ENCODE results near the gene MEOX1. TPM values are rescaled to one million over a fixed set of nuclear protein-coding genes. Genes with fewer than 3 reads are reported as not detected.

Gene MEOX1
- total and polyA plus RNA-seq, 2 donors (not counting 1 experiment from before 2014, with no cell fraction given) = not detected

- CTCF ChIA-PET = interaction anchor here (0.7 kb wide), 1 partner anchor 111 kb away, joined by 3 read pairs; no protein-coding TSS in a partner anchor
- POLR2A ChIA-PET = no interaction called here
- intact Hi-C loops (cut with micrococcal nuclease) = no loop called here
- no peak for DNase-seq
- H3K4me3 Mint-ChIP-seq = no peak overlapping the region
- H3K9ac ChIP-seq (ENCODE audit: low read length) = no peak overlapping the region
- no peak overlapping the region for H3K27ac ChIP-seq (ENCODE audit: low read length in 2 of 2)
- no peak overlapping the region for H3K4me2 ChIP-seq (replicated peaks; ENCODE audit: low read depth, low read length, poor library complexity, severe bottlenecking)
- peaks cover 31% of the 10 kb centered on the region for H3K27me3 Mint-ChIP-seq
- H3K9me3 Mint-ChIP-seq (ENCODE audit: insufficient read depth) = no peaks in the 10 kb centered on the region
- peaks cover 0 to 3% (median 0%) of the 10 kb centered on the region in 3 donors for H3K9me3 ChIP-seq (ENCODE audit: control extremely low read depth in 1 of 3, control insufficient read depth in 2 of 3, insufficient read depth in 1 of 3, low read length in 2 of 3)
- H3K36me3 ChIP-seq (replicated peaks in 1 of 2; ENCODE audit: control extremely low read depth in 1 of 2, control insufficient read depth in 1 of 2, extremely low read depth in 1 of 2, insufficient read depth in 2 of 2, low read length in 1 of 2) = no peaks in the 10 kb centered on the region
- peaks cover 0 to 20% (median 4%) of the 10 kb centered on the region in 4 experiments for H3K27me3 ChIP-seq (replicated peaks in 1 of 4; ENCODE audit: control extremely low read depth in 1 of 4, control insufficient read depth in 3 of 4, insufficient read depth in 4 of 4, low read length in 3 of 4)
- no peaks in the 10 kb centered on the region for H3K79me2 ChIP-seq (ENCODE audit: control insufficient read depth, insufficient read depth, low read length)
- no peak overlapping the region for H3K27ac Mint-ChIP-seq
- no peak for ATAC-seq (ENCODE audit: low read depth)
- no peak for TF ChIP-seq EZH2 (IDR thresholded peaks at IDR 0.05; ENCODE audit: borderline replicate concordance, insufficient read depth, low read depth, low read length, poor library complexity, severe bottlenecking)
- H3K4me3 ChIP-seq (ENCODE audit: control extremely low read depth in 1 of 5, extremely low read depth in 1 of 5, insufficient read depth in 1 of 5, low read depth in 2 of 5, low read length in 4 of 5) = no peak overlapping the region
- peaks cover 0 to 7% of the 10 kb centered on the region in 2 donors for H3K4me1 ChIP-seq (ENCODE audit: control insufficient read depth in 2 of 2, insufficient read depth in 2 of 2, low read length in 2 of 2)
- WGBS (ENCODE audit: insufficient coverage) = 100% methylated on average over 6 of the region's 7 CpGs
- H4K20me1 ChIP-seq (ENCODE audit: control insufficient read depth, insufficient read depth, low read length, poor library complexity, severe bottlenecking) = no peaks in the 10 kb centered on the region
- H2AFZ ChIP-seq (ENCODE audit: insufficient read depth, low read depth, low read length, poor library complexity, severe bottlenecking) = no peak overlapping the region
- peaks cover 2% of the 10 kb centered on the region for H3K4me1 Mint-ChIP-seq
Observed at GRCh38 chr17:43648916-43649315, 12.8 kb downstream of the MEOX1 start.

- H3K4me2 ChIP-seq (replicated peaks; ENCODE audit: low read depth, low read length, poor library complexity, severe bottlenecking) = peak overlapping the region; percentile 34
- peak overlapping the region; percentile 23 for H3K9ac ChIP-seq (ENCODE audit: low read length)
- POLR2A ChIA-PET = no interaction called here
- DNase-seq (peak; percentile 17), ATAC-seq (ENCODE audit: low read depth) (no peak)
- H3K27me3 ChIP-seq (replicated peaks in 1 of 4; ENCODE audit: control extremely low read depth in 1 of 4, control insufficient read depth in 3 of 4, insufficient read depth in 4 of 4, low read length in 3 of 4) = peaks cover 0 to 20% (median 4%) of the 10 kb centered on the region in 4 experiments
- H3K4me1 ChIP-seq (ENCODE audit: control insufficient read depth in 2 of 2, insufficient read depth in 2 of 2, low read length in 2 of 2) = peaks cover 0 to 7% of the 10 kb centered on the region in 2 donors
- Mint-ChIP-seq H3K4me1 (peaks cover 2% of the 10 kb centered on the region), H3K4me3 (no peak overlapping the region), H3K27ac (no peak overlapping the region), H3K27me3 (peaks cover 30% of the 10 kb centered on the region), H3K9me3 (ENCODE audit: insufficient read depth) (no peaks in the 10 kb centered on the region)
- no peaks in the 10 kb centered on the region for H3K36me3 ChIP-seq (replicated peaks in 1 of 2; ENCODE audit: control extremely low read depth in 1 of 2, control insufficient read depth in 1 of 2, extremely low read depth in 1 of 2, insufficient read depth in 2 of 2, low read length in 1 of 2)
- 11% methylated on average over 72 of the region's 72 CpGs for WGBS (ENCODE audit: insufficient coverage)
- H3K4me3 ChIP-seq (ENCODE audit: control extremely low read depth in 1 of 5, extremely low read depth in 1 of 5, insufficient read depth in 1 of 5, low read depth in 2 of 5, low read length in 4 of 5) = peak overlapping the region in 1 of 5 experiments; percentile 7
- intact Hi-C loops (cut with micrococcal nuclease) = no loop called here
- H3K79me2 ChIP-seq (ENCODE audit: control insufficient read depth, insufficient read depth, low read length) = no peaks in the 10 kb centered on the region
- H4K20me1 ChIP-seq (ENCODE audit: control insufficient read depth, insufficient read depth, low read length, poor library complexity, severe bottlenecking) = no peaks in the 10 kb centered on the region
- peak overlapping the region; percentile 33 for H2AFZ ChIP-seq (ENCODE audit: insufficient read depth, low read depth, low read length, poor library complexity, severe bottlenecking)
- TF ChIP-seq EZH2 (IDR thresholded peaks at IDR 0.05; ENCODE audit: borderline replicate concordance, insufficient read depth, low read depth, low read length, poor library complexity, severe bottlenecking) (no peak), CTCF (IDR thresholded peaks at IDR 0.05) (no peak)
- H3K9me3 ChIP-seq (ENCODE audit: control extremely low read depth in 1 of 3, control insufficient read depth in 2 of 3, insufficient read depth in 1 of 3, low read length in 2 of 3) = peaks cover 0 to 3% (median 0%) of the 10 kb centered on the region in 3 donors
- CTCF ChIA-PET = no interaction called here
- H3K27ac ChIP-seq (ENCODE audit: low read length in 2 of 2) = no peak overlapping the region
Observed at GRCh38 chr17:43645765-43646481, 15.8 kb downstream of the MEOX1 start.
